HG02840 (cell line): ENCODE data around the gene CARHSP1.
"Not testable (repeated sequence)": the region's sequence is repeated elsewhere in the genome, so short reads cannot be mapped to it uniquely, and the experiment has no call there.

Source experiments
- ATAC-seq: cut with Tn5 transposase; IDR thresholded peaks from one replicate; pipeline ENCODE4 v1.9.1; 2021; ENCODE audit warnings: mild to moderate bottlenecking, moderate library complexity, moderate number of reproducible peaks; ENCODE audit not compliant: unreplicated experiment, low FRiP score

Gene CARHSP1

DNA sequence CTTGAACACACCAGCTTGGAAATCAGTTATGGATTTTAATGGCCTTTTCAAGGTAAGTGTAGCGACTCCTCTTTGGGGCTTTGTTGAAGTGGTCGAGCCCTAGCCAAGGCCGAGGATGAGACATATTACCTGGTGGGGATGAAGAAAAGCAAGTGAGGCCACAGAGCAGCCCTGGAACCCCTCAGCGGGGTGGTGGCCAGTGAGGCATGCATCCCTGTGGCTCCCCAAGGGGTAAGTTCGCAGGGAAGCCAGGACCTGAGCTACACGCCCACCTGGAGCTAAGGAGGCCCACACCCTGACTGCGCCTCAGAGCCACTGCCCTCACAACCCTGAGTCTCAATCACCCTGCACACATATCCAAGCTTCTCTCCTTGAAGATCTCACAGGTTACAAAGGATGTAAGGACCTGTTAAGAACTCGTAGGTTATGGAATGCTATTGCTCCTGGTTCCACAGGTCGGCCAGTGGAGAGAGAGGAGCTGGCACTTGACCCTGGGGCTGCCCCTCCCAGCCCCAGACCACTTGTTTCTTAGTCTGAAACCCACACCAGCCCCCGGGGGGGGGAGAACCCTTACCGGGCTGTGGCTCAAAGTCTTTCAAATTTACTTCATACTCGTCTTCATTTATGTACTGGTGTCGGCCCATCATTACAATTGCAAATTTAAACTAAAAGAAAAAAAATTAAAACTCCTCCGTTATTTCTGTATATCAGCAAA, 25.3 kb upstream of the CARHSP1 start:
- ATAC-seq: no peak

DNA sequence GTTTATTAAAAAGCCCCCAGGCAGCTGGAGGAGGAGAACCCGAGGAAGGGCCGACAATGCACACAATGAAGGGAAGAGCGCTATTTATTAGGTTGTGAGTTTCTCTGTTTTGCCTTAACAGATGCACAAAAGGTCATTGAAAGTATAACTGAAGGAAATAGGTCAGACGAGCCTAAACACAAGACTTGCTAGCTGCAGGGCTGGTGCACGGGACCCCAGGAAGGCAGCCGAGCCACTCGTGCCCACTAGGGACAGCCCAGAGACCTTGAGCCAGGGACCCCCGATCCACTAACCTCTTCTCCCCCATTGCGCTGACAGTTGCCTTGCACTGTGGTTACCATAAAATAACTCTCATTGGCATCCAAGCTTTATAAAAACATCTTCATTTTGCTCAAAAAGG, 24.6 kb upstream of the CARHSP1 start:
- ATAC-seq: no peak

DNA sequence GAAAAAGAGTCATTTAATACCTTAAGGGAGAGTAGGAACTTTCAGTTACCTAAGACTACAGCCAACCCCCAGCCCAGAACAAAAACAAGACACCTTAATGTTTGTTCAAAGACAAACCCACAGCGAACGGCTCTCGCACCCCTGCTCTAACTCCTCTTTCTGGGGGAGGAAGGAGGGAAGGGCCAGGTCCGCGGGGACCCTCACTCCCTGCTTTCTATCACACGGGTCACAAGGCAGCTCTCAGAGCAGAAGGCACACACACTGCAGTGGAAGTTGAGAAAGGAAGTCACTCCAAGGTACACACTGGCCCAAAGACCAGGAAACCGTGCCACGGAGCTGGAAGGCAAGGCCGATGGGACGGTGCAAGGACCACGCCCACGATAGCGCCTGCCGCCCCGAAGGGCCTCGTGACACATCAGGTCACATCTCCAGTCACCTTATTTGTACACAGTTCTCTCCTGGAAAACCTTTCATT, 23.3 kb upstream of the CARHSP1 start:
- ATAC-seq: peak; percentile 33

DNA sequence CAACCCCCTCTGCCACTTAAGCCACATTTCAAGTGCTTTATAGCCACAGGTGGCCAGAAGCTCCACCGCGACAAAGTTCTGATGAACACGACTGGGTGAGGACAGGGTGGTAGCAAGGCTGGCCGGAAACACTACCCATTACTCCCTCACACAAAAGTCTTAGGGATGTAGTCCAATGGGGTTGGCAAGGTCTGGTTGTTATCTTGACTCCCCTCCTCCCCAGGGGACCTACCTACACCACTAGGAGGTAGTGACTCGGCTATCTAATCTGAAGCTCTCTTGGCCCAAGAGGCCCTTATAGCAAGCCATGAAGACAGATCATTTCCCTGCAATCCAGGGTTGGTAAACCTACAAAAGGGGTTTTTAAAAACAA, 21.7 kb upstream of the CARHSP1 start:
- no peak for ATAC-seq

DNA sequence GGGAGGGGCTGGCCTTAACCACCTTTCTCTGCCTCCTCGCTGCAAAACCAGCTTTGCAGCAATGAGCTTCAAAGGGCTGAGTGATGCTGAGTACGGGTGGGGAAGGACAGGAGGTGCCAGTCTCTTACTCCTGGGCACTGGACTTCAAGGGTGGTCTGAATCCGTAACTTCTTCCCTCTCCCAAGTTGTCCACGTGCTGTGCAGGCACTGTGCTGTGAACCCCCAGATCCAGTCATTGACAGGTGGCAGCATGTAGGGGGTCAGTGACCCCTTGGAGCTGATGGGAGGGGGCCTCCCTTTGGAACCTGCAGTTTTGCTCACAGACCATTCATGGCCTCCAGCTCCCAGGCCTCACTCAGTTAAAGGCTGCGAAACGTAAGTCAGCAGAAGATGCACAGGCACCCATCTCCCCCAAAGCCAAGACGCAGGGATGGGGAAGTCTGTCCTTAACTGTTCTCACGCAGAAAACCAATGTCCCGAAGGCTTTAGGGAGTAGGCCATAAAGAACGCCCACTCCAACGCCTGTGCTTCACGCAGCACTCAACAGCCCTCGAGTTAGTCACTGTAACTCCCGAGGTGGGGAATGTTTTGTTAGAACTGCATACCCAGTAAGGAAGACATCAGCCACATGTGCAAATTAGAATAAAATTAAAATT, 21.2 kb upstream of the CARHSP1 start:
- no peak for ATAC-seq

DNA sequence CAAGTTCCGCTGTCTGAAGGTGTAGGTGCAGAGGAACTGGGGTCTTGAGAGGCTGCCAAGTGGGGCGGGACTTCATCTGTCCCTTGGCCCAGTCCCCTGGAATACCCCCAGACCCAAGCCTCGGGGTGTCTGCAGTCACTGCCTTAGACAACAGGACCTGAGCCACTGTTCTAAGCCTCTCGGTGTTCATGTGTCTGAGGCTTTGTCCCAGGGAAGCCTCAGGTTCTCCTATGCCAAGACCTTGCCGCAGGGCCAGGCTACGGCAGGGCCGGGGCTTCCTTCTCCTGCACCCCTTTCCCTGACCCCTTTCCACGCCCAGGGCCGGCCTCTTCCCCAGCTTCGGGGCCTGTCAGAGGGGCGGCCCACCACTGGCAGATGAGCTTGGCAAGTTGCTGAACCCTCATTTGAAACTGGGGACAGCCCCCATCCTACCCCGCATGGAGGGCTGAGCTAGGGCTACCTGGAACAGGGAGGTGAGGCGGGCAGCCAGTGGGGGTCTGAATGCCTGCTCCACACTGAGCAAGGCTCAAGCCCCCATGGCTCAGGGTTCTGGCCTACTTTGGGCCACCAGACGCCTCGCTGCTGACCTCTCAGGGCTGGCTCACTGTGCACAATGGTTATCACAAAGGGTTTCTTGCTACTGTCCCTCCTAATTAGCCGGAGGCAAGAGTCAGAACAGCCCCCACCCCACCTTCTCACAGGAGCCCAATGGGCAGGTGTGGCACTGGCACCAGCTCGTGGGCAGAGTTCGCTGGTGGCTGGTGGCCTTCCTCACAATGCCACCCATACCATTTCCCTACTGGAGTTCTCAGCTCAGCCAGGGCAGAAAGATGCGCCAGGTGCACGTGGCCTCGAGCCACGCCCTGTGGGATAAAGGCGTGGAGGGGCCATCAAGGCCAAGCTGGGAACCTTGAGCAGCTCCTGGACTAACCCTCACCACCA, 20.4 kb upstream of the CARHSP1 start:
- ATAC-seq: no peak

DNA sequence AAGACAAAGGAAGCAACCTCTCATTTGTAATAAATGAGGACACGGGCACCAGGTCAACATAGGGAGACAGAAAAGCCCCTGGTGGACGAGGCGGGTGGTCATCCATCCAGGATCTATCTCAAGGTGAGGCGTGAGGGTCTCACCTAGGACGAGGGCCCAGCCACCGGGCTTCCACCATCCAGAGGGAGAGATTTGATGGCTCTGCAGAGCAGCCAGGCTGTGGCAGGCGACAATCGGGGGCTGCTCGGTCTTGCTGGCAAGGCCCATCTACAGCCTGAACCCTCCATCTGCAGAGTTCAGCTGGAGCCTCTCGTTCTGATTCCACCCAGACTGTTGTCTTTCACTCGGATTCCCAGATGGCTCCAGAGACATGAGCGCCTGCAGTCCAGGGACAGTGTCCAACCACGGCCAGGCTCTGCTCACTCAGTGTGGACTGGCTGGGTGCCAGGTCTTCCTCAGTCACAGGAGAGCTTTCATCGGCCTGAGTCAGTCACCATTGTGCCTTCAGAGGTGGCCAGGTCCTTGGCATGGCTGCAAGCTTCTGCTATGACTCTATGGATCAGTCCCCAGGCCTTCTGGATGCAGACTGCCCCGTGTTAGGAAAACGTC, 19.2 kb upstream of the CARHSP1 start:
- ATAC-seq: no peak

DNA sequence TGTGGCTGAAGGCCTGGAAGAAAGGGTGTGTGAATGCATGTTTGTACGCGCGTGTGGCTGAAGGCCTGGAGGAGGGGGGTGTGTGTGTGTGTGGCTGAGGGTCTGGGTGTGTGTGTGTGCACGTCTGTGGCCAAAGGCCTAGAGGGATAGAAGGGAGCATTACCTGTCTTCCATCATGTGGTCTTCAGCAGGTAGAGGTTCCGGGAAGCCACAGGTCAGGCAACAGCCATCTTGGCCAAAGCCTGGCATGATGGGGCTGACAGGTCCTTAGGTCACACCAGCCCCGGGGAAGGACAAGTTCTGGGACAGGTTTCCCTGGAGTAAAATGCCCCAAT, 18.6 kb upstream of the CARHSP1 start:
- ATAC-seq: no peak

DNA sequence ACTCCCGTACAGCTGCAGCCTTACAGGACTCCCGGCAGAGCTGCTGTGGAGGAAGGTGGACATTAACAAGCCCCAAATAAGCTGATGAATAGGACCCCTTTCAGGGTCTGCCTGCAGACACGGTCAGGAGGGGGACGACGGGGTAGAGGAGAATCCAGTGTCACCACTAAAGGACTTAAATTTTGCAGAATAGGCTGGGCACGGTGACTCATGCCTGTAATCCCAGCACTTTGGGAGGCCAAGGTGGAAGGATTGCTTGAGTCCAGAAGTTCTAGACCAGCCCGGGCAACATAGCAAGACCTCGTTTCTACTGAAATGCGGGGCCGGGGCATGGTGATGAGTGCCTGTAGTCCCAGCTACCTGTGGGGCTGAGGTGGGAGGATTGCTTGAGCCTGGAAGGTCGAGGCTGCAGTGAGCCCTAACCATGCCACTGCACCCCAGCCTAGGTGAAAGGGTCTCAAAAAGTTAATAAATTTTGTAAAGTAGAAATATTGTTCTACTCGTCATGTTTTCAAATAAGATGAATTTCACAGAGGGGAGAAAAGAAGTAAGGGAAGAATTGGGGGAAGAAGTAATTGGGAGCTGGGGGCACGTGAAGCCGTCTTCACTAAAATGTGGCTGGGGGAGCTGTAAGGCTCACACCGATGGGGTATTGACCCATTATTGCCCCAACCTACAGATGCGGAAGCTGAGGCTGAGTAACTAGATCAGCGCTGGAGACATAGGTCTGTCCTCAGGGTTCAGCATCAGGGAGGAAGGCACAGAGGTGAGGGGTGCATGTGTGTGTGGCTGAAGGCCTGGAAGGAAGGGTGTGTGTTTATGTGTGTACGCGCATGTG, 18.0 kb upstream of the CARHSP1 start:
- ATAC-seq: no peak

DNA sequence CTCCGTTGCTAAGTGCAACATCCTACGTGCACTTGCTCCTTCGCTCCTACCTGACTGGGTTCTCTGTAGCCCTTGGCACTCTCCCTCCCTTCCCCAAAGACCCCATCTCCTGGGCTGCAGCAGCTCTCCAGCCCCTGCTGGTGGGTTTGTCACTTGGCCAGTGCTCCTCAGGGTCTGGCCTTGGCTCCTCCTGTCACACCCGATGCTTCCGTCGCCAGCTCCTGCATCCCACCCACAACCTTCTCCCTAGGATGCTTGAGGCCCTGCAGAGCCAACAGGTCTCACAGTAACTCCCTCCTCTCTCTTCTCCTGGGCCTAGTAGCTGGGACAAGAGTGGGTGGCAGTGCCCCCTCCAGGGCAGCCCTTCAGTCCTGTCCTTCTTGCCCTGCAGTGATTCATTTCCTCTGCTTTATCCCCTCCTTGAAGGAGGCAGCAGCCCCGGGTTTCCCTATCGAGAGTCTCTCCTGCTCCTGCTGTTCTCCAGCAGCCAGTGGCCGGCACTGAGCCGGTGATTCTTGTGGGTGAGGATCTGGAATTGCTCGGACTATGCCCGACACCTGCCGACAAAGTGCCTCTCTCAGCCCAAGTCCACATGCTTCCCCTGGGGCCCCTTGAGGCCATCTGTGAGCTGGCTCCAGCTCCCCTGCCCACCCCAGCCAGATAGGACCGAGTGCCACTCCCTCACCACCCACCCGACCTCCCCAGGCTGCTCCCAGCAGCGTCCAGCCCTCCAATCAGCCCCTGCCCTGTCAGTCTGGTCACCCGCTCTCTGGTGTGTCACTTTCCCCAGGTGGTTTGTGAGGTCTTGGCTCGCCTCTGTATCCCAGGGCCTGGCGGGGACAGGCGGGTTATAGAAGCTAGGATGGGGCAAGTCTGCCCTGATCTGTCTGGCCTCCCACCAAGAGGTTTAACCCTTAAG, 17.1 kb upstream of the CARHSP1 start:
- ATAC-seq: no peak

DNA sequence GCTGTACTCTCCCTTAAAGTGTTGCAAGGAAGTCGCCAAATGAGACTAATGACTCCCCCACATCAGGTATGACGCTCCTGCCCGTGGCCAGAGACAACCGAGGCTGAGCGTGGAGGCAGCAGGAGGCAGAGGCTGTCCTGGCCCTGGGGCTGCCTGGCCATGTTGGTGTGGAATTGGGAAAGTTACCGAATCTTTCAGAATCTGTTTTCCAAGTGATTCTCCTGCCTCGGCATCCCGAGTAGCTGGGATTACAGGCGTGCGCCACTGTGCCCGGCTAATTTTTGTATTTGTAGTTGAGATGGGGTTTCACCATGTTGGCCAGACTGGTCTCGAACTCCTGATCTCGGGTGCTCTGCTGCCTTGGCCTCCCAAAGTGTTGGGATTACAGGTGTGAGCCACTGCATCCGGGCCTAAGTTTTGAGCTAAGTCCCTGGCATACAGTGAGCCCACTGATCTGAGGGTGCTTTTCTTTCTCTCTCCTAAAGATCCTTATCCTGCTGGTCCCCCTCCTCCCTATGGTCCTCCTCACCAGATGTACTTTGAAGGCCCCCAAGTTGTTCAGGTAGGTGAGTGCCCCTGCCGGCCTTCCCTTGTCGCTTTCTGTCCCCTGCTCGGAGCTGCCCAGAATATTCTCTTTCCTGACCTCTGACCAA, 14.0 kb upstream of the CARHSP1 start:
- ATAC-seq: no peak

DNA sequence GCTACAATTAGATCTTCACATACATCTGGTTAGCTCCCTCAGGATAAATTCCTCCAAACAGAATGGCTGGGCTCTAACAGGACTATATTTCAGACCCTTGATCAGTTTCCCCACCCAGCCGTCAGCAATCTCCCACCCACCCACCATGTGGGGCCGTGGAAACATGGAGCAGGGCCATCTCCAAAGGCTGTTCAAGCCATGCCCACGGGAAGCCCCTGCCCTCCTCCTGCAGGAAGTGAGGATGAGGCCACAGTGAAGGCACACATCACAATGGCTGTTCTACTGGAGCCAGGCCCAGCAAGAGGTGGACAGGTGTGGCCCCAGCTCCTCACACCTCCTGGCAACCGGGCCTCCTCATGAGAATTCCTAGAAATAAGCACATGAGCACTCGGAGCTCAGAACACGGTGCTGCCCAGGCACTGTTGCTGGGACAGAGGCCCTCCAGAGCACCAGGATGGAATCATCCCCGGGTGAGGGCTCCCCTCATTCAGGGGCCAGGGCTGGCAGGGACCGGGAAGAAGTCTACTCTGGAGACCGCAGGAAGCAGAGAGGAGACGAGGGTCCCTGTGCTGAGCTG, 13.3 kb upstream of the CARHSP1 start, which contains the start of gene LITAFD:
Gene LITAFD (plus strand): TSS at position 311 of the 577 bp plus-strand sequence. CDS start 2,005 bp downstream, outside the sequence.
- no peak for ATAC-seq

DNA sequence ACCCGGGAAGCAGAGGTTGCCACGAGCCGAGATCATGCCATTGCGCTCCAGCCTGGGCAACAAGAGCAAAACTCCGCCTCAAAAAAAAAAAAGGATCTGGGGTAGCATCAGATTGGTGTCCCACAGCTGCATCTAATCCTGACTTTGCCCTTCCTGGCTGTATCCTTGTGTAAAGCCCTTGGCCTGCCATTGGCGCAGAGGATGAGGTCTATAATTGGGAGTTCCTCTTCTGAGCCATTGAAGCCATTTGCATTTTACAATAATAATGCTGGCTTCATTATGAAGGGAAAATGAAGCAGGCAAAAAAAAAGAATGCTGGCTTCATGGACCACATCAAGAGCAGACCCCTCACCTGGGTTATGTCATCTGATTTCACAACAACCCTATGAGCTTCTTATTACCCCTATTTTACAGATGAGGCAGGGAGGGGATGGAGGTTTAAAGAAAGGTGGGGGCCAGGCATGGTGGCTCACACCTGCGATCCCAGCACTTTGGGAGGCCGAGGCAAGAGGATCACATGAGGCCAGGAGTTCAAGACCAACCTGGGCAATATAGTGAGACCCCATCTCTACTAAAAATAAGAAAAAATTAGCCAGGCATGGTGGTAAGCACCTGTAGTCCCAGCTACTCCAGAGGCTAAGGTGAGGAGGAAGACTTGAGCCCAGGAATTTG, 12.2 kb upstream of the CARHSP1 start:
- ATAC-seq: no peak

DNA sequence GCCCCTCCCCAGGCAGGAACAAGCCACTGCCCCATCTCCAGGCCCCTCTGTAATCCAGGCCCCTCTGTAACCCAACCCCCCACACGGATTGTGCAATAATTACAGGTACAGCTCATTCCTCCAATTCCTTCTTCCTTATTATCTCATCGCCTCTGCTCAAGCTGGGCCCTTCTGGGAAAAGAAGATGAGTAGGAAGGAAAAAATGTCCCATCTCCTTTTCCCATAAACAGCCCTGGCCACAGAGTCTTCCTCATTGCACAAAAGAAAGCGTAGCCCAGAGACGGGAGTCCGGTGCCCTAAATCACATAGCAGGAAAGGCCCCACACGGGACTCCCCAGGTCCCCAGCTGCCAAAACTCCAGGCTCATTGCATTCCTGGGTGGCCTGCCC, 9.7 kb upstream of the CARHSP1 start:
- ATAC-seq: no peak

DNA sequence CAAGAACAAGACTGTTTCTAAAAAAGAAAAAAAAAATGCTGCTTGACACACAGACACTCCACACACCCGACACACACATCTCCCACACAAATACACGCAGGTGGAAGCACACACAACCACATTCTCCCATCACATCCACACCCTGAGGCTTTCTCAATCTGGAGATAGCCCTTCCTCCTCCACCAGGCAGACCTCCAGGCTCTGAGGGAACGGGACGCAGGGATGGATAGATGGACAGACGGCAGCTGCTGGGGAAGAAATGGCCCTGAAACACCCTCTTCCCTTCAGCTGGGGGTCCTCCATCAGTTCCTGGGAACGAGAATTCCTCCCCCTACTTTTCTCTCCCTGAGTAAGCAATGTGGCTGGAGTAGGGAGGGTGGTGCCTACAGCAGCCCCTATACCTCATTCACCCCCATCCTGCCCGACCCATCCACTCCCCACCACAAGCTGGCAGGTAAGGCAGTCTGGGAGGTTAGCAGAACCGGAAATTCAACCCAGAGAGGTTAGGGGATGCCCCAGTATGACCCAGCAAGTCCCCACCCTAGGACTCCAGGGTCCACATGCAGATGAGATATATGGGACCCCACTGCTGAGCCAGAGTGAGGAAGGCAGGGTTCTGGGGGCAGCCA, 9.2 kb upstream of the CARHSP1 start:
- ATAC-seq: no peak

DNA sequence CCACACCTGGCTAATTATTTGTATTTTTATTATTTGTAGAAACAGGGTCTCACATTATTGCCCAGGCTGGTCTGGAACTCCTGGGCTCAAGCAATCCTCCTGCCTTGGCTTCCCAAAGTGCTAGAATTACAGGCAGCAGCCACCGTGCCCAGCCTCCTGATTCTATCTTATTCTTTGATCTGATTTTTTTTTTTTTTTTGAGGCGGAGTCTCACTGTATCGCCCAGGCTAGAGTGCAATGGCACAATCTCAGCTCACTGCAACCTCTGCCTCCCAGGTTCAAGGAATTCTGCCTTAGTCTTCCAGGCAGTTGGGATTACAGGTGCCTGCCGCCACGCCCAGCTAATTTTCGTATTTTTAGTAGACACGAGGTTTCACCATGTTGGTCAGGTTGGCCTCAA, 6.5 kb upstream of the CARHSP1 start:
- not testable (repeated sequence) for ATAC-seq

DNA sequence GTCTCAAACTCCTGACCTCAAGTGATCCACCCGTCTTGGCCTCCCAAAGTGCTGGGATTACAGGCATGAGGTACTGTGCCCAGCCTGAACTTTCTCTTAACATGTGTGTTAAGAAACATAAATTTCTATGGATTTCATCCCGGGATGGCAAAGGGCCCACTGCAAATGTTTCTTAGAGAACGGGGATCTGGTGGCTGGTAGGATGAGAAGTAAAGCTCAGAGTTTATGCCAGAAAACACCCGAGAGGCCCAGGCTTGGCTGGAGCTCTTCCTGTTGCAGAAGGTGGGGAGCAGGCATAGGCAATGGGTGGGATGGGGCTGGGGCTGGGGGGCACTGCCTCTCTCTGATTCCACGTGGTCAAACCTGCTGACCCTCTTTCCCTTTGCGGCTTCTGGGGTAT, 5.6 kb upstream of the CARHSP1 start:
- no peak for ATAC-seq
